A549 (cell line): ENCODE measurements around the gene CHRFAM7A.
"Not testable (repeated sequence)": the region's sequence is repeated elsewhere in the genome, so short reads cannot be mapped to it uniquely, and the experiment has no call there.

Experiments used
- CTCF ChIP-seq: fragments of >200 bp; sonication (Bioruptor Twin); formaldehyde crosslinking; IDR thresholded peaks from 3 replicates; pipeline ENCODE4 v1.5.1; 2016
- MYC ChIP-seq: IDR thresholded peaks from 2 replicates; pipeline ENCODE4 v1.6.1; 2012; ENCODE audit warnings: mild to moderate bottlenecking, inconsistent platforms, low read length, improper control_type of control experiment, borderline replicate concordance
- POLR2A ChIP-seq: IDR thresholded peaks from 2 replicates; pipeline ENCODE4 v1.6.1; 2012; ENCODE audit warnings: mild to moderate bottlenecking, low read length
- RFX5 ChIP-seq: fragments of 450-650 bp; IDR thresholded peaks from 2 replicates; pipeline ENCODE4 v1.7.1; 2014; ENCODE audit warnings: antibody characterized with exemption, mild to moderate bottlenecking, moderate library complexity
- SMC3 ChIP-seq: fragments of >200 bp; sonication (Bioruptor Twin); formaldehyde crosslinking; IDR thresholded peaks from 3 replicates; pipeline ENCODE4 v1.6.1; 2018; ENCODE audit warnings: inconsistent platforms

DNA sequence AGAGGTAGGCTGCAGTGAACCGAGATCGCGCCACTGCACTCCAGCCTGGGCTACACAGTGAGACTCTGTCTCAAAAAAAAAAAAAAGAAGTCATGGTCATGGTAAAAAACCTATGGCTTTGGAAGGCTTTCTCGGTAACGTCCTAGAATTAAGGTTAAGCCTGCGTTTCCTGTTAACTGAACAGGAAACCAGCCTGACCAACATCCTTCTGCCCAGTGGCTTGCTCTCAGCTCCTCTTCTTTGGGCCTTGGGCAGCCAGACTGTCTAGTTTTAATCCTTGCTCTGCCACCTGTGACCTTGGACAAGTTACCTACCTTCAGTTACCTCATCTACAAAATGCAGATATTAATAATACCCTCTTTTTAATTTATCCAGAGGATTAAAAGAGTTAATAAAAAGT, 27.4 kb upstream of the CHRFAM7A start:
- TF ChIP-seq CTCF, RFX5, SMC3, MYC, POLR2A: not testable (repeated sequence)
